ENCODE results near the gene APP.

The APP gene

GRCh38 chr21:25885880-25886279 lies 284.7 kb downstream of the APP start:
- Histone ChIP-seq H3K27ac (replicated peaks) (no peak overlapping the region), H3K27me3 (ENCODE audit: insufficient read depth, poor library complexity, severe bottlenecking) (no peaks in the 10 kb centered on the region)
- no peak for TF ChIP-seq CTCF (IDR thresholded peaks at IDR 0.05; ENCODE audit: insufficient read depth, low read length)

GRCh38 chr21:25885405-25885804 lies 285.2 kb downstream of the APP start:
- H3K27ac ChIP-seq (replicated peaks) = no peak overlapping the region
- no peak for DNase-seq (ENCODE audit: low read depth in 1 of 2, low spot score in 1 of 2)
- H3K27me3 ChIP-seq (ENCODE audit: insufficient read depth, poor library complexity, severe bottlenecking) = no peaks in the 10 kb centered on the region
- H3K4me3 ChIP-seq (replicated peaks; ENCODE audit: insufficient read depth, low read length) = no peak overlapping the region
- TF ChIP-seq GABPA (IDR thresholded peaks at IDR 0.05; ENCODE audit: low read depth) = no peak
- no peak for TF ChIP-seq REST (IDR thresholded peaks at IDR 0.05; ENCODE audit: insufficient replicate concordance, low read depth)
- no peak for TF ChIP-seq SPI1 (IDR thresholded peaks at IDR 0.05; ENCODE audit: borderline replicate concordance, low read depth)
- no peak for TF ChIP-seq POLR2AphosphoS5 (IDR thresholded peaks at IDR 0.05; ENCODE audit: low read depth)
- no peak for TF ChIP-seq CTCF (IDR thresholded peaks at IDR 0.05; ENCODE audit: insufficient read depth, low read length)

More at GRCh38 chr21:25885880-25886279, 284.7 kb downstream of the APP start:
- no peak overlapping the region for H3K4me3 ChIP-seq (replicated peaks; ENCODE audit: insufficient read depth, low read length)
- no peak for DNase-seq (ENCODE audit: low read depth in 1 of 2, low spot score in 1 of 2)

DNA sequence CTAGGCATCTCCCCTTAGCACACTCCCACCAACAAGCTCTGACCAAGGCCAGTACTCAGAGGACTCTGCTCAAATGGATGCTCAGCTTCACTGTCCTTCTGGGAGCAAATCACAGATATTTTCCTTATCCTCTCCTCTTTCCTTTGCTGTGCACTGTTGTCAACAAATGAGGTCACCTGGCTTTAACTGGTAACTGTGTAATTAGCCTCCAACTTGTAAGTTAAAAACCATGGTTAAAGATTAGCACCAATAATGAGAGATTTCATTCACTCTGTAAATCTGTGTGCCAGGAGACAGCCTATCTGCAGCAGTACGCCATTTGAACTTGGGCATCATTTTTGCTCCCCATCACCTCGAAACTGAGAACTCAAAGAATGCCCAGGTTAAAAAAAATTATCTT lies 286.3 kb downstream of the APP start:
- Histone ChIP-seq H3K27ac (replicated peaks) (no peak overlapping the region), H3K27me3 (ENCODE audit: insufficient read depth, poor library complexity, severe bottlenecking) (no peaks in the 10 kb centered on the region), H3K4me3 (replicated peaks; ENCODE audit: insufficient read depth, low read length) (no peak overlapping the region)
- TF ChIP-seq CTCF (IDR thresholded peaks at IDR 0.05; ENCODE audit: insufficient read depth, low read length) (no peak), GABPA (IDR thresholded peaks at IDR 0.05; ENCODE audit: low read depth) (no peak), POLR2AphosphoS5 (IDR thresholded peaks at IDR 0.05; ENCODE audit: low read depth) (no peak), SPI1 (IDR thresholded peaks at IDR 0.05; ENCODE audit: borderline replicate concordance, low read depth) (no peak), REST (IDR thresholded peaks at IDR 0.05; ENCODE audit: insufficient replicate concordance, low read depth) (no peak)
- DNase-seq (ENCODE audit: low read depth in 1 of 2, low spot score in 1 of 2) = no peak
